GM18526 (cell line): ENCODE results near the gene BCCIP.

ENCODE experiments used
- POLR2A ChIP-seq: IDR thresholded peaks from 3 replicates; pipeline ENCODE4 v1.6.1; 2011; ENCODE audit not compliant: insufficient read length; ENCODE audit errors: extremely low read depth

Gene BCCIP

DNA sequence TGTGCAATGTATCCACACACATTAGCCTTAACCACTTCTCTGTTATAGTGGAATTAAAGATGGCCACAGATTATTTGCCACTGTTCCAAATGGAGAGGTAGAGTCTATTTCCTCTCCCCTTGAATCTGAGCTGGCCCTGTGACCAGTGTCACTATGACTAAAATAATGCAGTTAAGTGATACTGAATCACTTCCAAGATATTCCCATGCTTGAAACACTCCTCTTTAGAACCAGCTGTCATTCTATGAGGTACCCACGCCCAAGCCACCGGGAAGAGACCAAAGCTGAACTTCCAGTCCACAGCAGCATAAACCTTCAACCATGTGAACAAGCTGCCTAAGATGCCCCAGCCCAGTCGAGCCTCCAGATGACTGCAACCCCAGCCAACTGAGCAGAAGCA, 59.9 kb downstream of the BCCIP start:
- TF ChIP-seq POLR2A = no peak
